Sigmoid colon (tissue), 7 donors: ENCODE measurements around the gene FASTK. TPM values are rescaled to one million over a fixed set of nuclear protein-coding genes. Genes with fewer than 3 reads are reported as not detected.

ENCODE experiments used
- DNase-seq: peaks from one replicate; pipeline ENCODE4 v3.0.0-alpha.2; 2019
- H3K27ac ChIP-seq, 4 donors: fragments of 200-600 bp; sonication (generic); one replicate each; pipeline ENCODE4 v1.5.1; 2016 to 2019; ENCODE audit warnings: mild to moderate bottlenecking in 1 of 4
- H3K27me3 ChIP-seq, 3 donors: fragments of 200-600 bp; sonication (generic); one replicate each; pipeline ENCODE4 v1.5.1; 2019; ENCODE audit warnings: mild to moderate bottlenecking in 1 of 3
- H3K36me3 ChIP-seq, 4 donors: fragments of 200-600 bp; sonication (generic); one replicate each; pipeline ENCODE4 v1.5.1; 2016 to 2019
- H3K4me1 ChIP-seq, 4 donors: fragments of 200-600 bp; sonication (generic); one replicate each; pipeline ENCODE4 v1.5.1; 2017 to 2019
- H3K4me3 ChIP-seq, 4 donors: fragments of 200-600 bp; sonication (generic); one replicate each; pipeline ENCODE4 v1.5.1; 2017 to 2019; ENCODE audit warnings: mild to moderate bottlenecking in 2 of 4, moderate library complexity in 1 of 4
- H3K9me3 ChIP-seq, 4 donors: fragments of 200-600 bp in 3 of 4; sonication (generic) in 3 of 4; one replicate each; pipeline versions ENCODE4 v1.5.1 to v1.6.1; 2013 to 2019
- EP300 ChIP-seq, 4 donors: sonication (generic); formaldehyde crosslinking; IDR thresholded peaks; one replicate each; pipeline ENCODE4 v1.6.1; 2017; ENCODE audit warnings: antibody characterized with exemption in 4 of 4
- POLR2A ChIP-seq, 2 donors: fragments of 450-650 bp; IDR thresholded peaks; one replicate each; pipeline ENCODE4 v1.6.1; 2016; ENCODE audit warnings: antibody characterized with exemption in 2 of 2, mild to moderate bottlenecking in 2 of 2, moderate library complexity in 2 of 2
- POLR2AphosphoS5 ChIP-seq, 4 donors: sonication (generic); formaldehyde crosslinking; IDR thresholded peaks; one replicate each; pipeline ENCODE4 v1.6.1; 2017; ENCODE audit warnings: antibody characterized with exemption in 4 of 4
- WGBS, 2 donors: extraction: QIAGEN DNeasy Blood & Tissue Kit; methylation state at CpG; one replicate each; pipeline ENCODE4 v1.1.7; 2013; 5-methylcytosine and 5-hydroxymethylcytosine counted together
- intact Hi-C: fragments of 100-400 bp; cut with DNase I; formaldehyde crosslinking; loops from one replicate; pipeline ENCODE4 v1.15.1; 2023
- polyA plus RNA-seq, 3 donors: library from polyadenylated mRNA; stranded (reverse); fragments of 200-250 nt; gene quantifications; one replicate each; pipeline ENCODE4 v1.2.3, GENCODE V29; 2013
- total RNA-seq, 4 donors: library from RNA; depleted of rRNA; stranded (reverse); fragments of >200 nt; gene quantifications; one replicate each; pipeline ENCODE4 v1.1.0, GENCODE V29; 2016
- TF ChIP-seq, protein P1 (sequence below), 4 experiments: fragments of 450-650 bp in 3 of 4; fragments of 200-600 bp in 1 of 4; IDR thresholded peaks; one replicate each; pipeline ENCODE4 v1.5.1; 2016 to 2019; ENCODE audit warnings: antibody characterized with exemption in 4 of 4, mild to moderate bottlenecking in 3 of 4, moderate library complexity in 2 of 4
- donor health status: healthy with polysubstance abuse.
- donor health status: Bipolar disorder and iron deficiency.
- donor health status: healthy.

FASTK gene
- total and polyA plus RNA-seq, 7 donors = 61.3 to 124 (median 65.0) TPM

DNA sequence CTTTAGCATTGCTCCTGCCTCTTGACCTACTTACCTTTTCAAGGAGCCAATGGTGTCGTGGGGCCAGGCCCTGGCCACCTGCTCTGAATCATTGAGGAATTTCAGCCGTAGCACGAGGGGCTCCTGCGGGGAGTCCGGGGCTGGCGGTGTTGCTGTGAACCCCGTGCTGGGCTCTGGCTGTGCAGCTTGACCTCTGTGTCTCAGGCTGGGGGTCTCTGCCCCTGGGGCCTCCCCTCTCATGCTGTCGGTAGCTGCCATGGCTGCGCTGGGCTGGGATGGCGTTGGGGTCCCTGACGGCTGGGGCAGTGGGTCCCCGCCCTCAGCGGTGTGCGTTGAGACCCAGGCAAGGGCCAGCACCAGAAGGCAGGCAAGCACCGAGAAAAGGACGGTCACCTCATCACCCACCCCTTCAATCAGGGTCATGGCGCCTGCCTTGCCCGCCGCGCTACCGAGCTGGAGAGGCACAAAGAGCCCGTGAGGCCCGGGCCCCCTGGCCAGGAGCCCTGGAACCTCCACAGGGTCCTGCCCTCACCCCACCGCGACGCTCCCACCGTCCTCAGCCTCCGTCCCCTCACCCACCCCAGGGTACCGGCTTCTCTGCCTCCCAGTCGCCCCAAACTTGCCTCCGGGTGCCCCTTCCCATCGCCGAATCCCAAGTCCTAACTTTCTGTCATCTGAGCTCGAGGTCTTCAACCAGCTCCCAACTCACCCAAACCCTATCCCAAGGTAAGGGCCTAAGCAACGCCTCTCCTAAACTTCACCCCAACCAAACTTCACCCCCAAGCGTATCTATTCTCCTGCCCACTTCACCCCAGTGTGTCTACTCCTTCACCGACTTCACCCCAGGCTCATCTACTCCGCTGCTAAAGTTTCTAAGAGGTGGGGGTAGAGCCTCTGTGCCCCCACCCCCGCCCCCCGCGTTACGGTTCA is 1.8 kb upstream of the FASTK start:
- WGBS, 2 donors = 42 to 60% methylated on average over 42 of the region's 42 CpGs
- DNase-seq = no peak
- Histone ChIP-seq H3K36me3 (peaks cover 0 to 4% (median 0%) of the 10 kb centered on the region in 4 donors), H3K27me3 (no peaks in the 10 kb centered on the region), H3K9me3 (no peaks in the 10 kb centered on the region), H3K27ac (peak overlapping the region; percentile 92 to 98 (median 96)), H3K4me3 (peak overlapping the region; percentile 51 to 94 (median 88)), H3K4me1 (peaks cover 0 to 67% (median 62%) of the 10 kb centered on the region in 4 donors)
- intact Hi-C loops = no loop called here
- TF ChIP-seq POLR2A (IDR thresholded peaks at IDR 0.05) (no peak), EP300 (IDR thresholded peaks at IDR 0.05) (no peak), POLR2AphosphoS5 (IDR thresholded peaks at IDR 0.05) (no peak)
- TF ChIP-seq, protein P1, sequence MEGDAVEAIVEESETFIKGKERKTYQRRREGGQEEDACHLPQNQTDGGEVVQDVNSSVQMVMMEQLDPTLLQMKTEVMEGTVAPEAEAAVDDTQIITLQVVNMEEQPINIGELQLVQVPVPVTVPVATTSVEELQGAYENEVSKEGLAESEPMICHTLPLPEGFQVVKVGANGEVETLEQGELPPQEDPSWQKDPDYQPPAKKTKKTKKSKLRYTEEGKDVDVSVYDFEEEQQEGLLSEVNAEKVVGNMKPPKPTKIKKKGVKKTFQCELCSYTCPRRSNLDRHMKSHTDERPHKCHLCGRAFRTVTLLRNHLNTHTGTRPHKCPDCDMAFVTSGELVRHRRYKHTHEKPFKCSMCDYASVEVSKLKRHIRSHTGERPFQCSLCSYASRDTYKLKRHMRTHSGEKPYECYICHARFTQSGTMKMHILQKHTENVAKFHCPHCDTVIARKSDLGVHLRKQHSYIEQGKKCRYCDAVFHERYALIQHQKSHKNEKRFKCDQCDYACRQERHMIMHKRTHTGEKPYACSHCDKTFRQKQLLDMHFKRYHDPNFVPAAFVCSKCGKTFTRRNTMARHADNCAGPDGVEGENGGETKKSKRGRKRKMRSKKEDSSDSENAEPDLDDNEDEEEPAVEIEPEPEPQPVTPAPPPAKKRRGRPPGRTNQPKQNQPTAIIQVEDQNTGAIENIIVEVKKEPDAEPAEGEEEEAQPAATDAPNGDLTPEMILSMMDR (IDR thresholded peaks at IDR 0.05) = no peak

DNA sequence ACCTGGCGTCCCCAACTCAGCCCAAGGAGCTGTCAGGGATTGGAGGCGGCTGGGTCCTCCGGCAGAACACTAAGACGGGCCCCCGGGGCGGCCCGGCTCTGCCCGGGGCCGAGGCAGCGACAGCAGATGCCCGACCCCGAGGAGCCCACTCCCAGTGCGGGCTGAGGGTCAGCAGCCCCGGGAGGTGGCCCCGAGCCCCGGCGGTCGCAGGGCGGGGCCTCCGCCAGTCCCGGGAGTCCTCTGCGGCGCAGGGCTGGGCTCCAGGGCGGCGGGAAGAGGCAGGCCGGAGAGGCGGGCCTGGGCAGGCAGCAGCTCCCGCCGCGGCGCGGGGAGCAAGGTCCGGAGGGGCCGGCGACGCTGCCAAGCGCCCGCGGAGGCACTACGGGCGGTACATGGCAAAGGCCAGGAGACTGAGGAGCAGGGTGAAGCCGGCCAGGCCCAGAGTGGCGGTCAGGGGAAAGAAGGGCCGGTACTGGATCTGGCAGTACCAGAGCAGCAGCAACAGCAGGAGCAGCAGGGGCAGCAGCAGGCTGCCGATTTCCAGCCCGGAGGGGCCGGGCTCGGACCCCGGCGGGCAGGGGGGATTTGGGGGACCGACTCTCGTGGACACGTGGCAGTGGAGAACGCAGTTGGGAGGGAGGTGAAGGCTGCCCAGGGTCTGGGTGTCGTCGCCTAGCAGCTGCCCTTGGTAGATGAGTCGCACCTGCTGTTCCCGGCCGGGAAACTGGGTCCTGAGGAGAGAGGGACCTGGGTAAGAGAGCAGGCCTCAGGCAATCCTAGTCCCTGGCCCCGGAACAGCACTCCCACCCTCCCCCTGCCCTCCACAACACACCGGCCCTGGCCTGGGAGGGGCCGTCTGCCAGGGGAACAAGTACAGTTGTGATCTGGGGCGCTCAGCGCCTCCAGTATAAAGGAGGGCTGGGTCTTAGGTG is 827 bp upstream of the FASTK start:
- WGBS, 2 donors = 12 to 45% methylated on average over 64 of the region's 64 CpGs
- TF ChIP-seq POLR2AphosphoS5 (IDR thresholded peaks at IDR 0.05) (no peak), EP300 (IDR thresholded peaks at IDR 0.05) (no peak), POLR2A (IDR thresholded peaks at IDR 0.05) (no peak)
- TF ChIP-seq, protein P1 (IDR thresholded peaks at IDR 0.05) = no peak
- no peak for DNase-seq
- intact Hi-C loops = loop anchor here (1.0 kb wide), 1 partner anchor 22 kb away; the partner anchor contains the start of gene SLC4A2
- H3K36me3 ChIP-seq = peaks cover 0 to 11% (median 0%) of the 10 kb centered on the region in 4 donors
- H3K4me3 ChIP-seq = peak overlapping the region; percentile 82 to 99 (median 88)
- peaks cover 0 to 69% (median 65%) of the 10 kb centered on the region in 4 donors for H3K4me1 ChIP-seq
- no peaks in the 10 kb centered on the region for H3K9me3 ChIP-seq
- no peaks in the 10 kb centered on the region for H3K27me3 ChIP-seq
- H3K27ac ChIP-seq = peak overlapping the region; percentile 92 to 98 (median 96)

DNA sequence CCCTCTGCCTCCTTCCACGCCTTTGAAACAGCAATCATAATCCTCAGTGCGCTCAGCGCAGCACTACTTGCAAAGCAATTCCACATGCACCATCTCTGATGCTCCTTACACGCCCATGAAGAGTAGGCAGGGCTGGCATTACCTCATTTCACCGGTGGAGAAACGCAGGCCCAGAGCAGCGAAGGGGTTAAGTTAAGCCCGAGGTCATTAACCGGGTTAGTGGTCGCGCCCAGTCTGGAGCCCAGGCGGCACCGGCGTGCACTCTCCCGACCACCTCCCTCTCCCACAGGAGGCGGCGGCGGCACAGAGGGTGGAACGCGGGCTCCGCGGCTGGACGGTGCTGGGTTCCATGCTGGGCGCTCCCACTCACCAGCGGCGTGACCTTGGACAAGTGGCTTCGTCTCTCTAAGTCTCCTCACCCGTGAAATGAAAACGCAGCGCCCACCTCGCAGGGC is 515 bp downstream of the FASTK start:
- Histone ChIP-seq H3K9me3 (no peaks in the 10 kb centered on the region), H3K36me3 (peaks cover 6 to 24% (median 9%) of the 10 kb centered on the region in 4 donors), H3K4me1 (peaks cover 0 to 60% (median 57%) of the 10 kb centered on the region in 4 donors), H3K27me3 (no peaks in the 10 kb centered on the region), H3K27ac (peak overlapping the region; percentile 92 to 98 (median 96)), H3K4me3 (peak overlapping the region; percentile 82 to 99 (median 88))
- DNase-seq = no peak
- WGBS, 2 donors = 0 to 1% methylated on average over 31 of the region's 31 CpGs
- intact Hi-C loops = no loop called here
- TF ChIP-seq POLR2AphosphoS5 (IDR thresholded peaks at IDR 0.05) (no peak), POLR2A (IDR thresholded peaks at IDR 0.05) (no peak), EP300 (IDR thresholded peaks at IDR 0.05) (no peak)
- TF ChIP-seq, protein P1 (IDR thresholded peaks at IDR 0.05) = no peak

DNA sequence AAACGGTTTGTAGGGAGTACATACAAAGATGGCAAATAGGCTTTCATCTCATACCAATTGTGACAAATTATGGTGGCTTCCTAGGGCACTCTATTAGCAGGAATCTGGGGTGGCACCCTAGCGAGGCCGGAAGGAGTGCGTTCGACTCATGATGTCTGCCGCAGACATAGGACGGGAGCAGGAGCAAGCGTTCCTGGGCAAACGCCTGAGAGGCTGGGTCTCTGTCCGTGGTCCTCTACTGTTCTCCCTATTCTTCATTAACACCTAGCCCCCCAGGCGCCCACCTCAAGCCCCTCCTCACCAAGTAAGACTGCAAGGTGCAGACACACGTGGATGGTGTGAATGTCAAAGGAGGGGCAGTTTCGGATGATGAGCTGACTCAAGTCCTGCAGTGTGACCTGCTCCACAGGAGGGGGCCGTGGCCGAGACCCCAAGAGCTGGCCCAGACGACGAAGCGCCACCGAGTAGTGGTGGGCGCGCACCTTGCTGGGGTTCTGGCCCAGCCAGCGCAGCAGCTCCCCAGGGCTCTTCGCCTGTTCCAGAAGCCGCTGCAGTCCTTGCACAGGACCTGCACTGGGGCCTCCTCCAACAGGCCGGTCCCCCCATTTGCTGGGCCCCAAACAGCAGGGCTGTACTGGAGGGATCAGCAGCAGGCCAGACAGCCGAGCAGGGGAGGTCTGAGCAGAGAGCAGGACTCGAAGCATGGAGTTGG is 1.3 kb downstream of the FASTK start:
- Histone ChIP-seq H3K4me1 (peaks cover 0 to 59% (median 55%) of the 10 kb centered on the region in 4 donors), H3K36me3 (peaks cover 13 to 31% (median 17%) of the 10 kb centered on the region in 4 donors), H3K27me3 (no peaks in the 10 kb centered on the region), H3K27ac (peak overlapping the region; percentile 92 to 98 (median 96)), H3K4me3 (peak overlapping the region; percentile 82 to 99 (median 88)), H3K9me3 (no peaks in the 10 kb centered on the region)
- intact Hi-C loops = no loop called here
- DNase-seq = no peak
- 82 to 84% methylated on average over 27 of the region's 27 CpGs for WGBS, 2 donors
- TF ChIP-seq POLR2AphosphoS5 (IDR thresholded peaks at IDR 0.05) = no peak
- TF ChIP-seq EP300 (IDR thresholded peaks at IDR 0.05) = no peak
- TF ChIP-seq, protein P1 (IDR thresholded peaks at IDR 0.05) = no peak
- TF ChIP-seq POLR2A (IDR thresholded peaks at IDR 0.05) = no peak
